Measurements from ENCODE around the gene IL36A. TPM values are rescaled to one million over a fixed set of nuclear protein-coding genes. Genes with fewer than 3 reads are reported as not detected.

The IL36A gene
- polyA plus RNA-seq, 1 of the 3 experiments (the other 2 are of a cell fraction): not detected

- H3K79me2 ChIP-seq (ENCODE audit: insufficient read depth): no peaks in the 10 kb centered on the region
- no peak for DNase-seq
- H3K4me3 ChIP-seq (ENCODE audit: low read depth in 2 of 2, low read length in 1 of 2): no peak overlapping the region
- WGBS (ENCODE audit: low lambda C conversion rate): 4% methylated on average over 5 of the region's 5 CpGs
- no peaks in the 10 kb centered on the region for H3F3A ChIP-seq (replicated peaks; ENCODE audit: insufficient read depth)
- no peaks in the 10 kb centered on the region for H3K36me3 ChIP-seq (replicated peaks in 1 of 2; ENCODE audit: control insufficient read depth in 1 of 2, insufficient read depth in 2 of 2, low read length in 1 of 2)
- H3K27me3 ChIP-seq (ENCODE audit: insufficient read depth): peaks cover 5% of the 10 kb centered on the region; the same call in 1 of the 2 replicates
- no peak overlapping the region for H3K9ac ChIP-seq
- no peaks in the 10 kb centered on the region for H3K9me2 ChIP-seq
- no peaks in the 10 kb centered on the region for H3K4me1 ChIP-seq (ENCODE audit: control insufficient read depth in 1 of 2, insufficient read depth in 2 of 2, low read depth in 1 of 2, low read length in 1 of 2)
- H4K20me1 ChIP-seq (ENCODE audit: insufficient read depth): no peaks in the 10 kb centered on the region
- no peak overlapping the region for H2AFZ ChIP-seq (ENCODE audit: low read depth)
- CTCF ChIA-PET: interaction anchor here (0.6 to 1.1 kb wide), 3 partner anchors 9 to 705 kb away, joined by 3 read pairs; no protein-coding TSS in a partner anchor
- no peak overlapping the region for H3K27ac ChIP-seq (ENCODE audit: low read depth in 2 of 2, low read length in 1 of 2)
- no peaks in the 10 kb centered on the region for H3K9me3 ChIP-seq
- POLR2A ChIA-PET: no interaction called here
- no peak for TF ChIP-seq EP300 (IDR thresholded peaks at IDR 0.05; ENCODE audit: borderline replicate concordance in 1 of 2, low read depth in 1 of 2, low read length in 1 of 2)
- TF ChIP-seq, protein P1, sequence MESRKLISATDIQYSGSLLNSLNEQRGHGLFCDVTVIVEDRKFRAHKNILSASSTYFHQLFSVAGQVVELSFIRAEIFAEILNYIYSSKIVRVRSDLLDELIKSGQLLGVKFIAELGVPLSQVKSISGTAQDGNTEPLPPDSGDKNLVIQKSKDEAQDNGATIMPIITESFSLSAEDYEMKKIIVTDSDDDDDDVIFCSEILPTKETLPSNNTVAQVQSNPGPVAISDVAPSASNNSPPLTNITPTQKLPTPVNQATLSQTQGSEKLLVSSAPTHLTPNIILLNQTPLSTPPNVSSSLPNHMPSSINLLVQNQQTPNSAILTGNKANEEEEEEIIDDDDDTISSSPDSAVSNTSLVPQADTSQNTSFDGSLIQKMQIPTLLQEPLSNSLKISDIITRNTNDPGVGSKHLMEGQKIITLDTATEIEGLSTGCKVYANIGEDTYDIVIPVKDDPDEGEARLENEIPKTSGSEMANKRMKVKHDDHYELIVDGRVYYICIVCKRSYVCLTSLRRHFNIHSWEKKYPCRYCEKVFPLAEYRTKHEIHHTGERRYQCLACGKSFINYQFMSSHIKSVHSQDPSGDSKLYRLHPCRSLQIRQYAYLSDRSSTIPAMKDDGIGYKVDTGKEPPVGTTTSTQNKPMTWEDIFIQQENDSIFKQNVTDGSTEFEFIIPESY (IDR thresholded peaks at IDR 0.05; ENCODE audit: borderline replicate concordance, low read depth): no peak
- TF ChIP-seq CHD2 (IDR thresholded peaks at IDR 0.05; ENCODE audit: low read length, partially characterized antibody): no peak
- TF ChIP-seq PBX3 (IDR thresholded peaks at IDR 0.05): no peak
- no peak for TF ChIP-seq FOSL2 (IDR thresholded peaks at IDR 0.05; ENCODE audit: borderline replicate concordance, low read depth)
- no peak for TF ChIP-seq RAD21 (IDR thresholded peaks at IDR 0.05; ENCODE audit: low read length)
- no peak for TF ChIP-seq RXRA (IDR thresholded peaks at IDR 0.05; ENCODE audit: borderline replicate concordance, low read depth)
- no peak for TF ChIP-seq NRF1 (IDR thresholded peaks at IDR 0.05; ENCODE audit: low read depth, low read length)
- no peak for TF ChIP-seq FOXM1 (IDR thresholded peaks at IDR 0.05; ENCODE audit: low read depth)
- TF ChIP-seq TAF1 (IDR thresholded peaks at IDR 0.05; ENCODE audit: borderline replicate concordance, low read depth, low read length): no peak
- no peak for TF ChIP-seq ELF1 (IDR thresholded peaks at IDR 0.05)
- no peak for TF ChIP-seq EZH2phosphoT487 (IDR thresholded peaks at IDR 0.05; ENCODE audit: borderline replicate concordance, low read depth)
- TF ChIP-seq FOXJ3 (CRISPR knock-in tag; IDR thresholded peaks at IDR 0.05): no peak
- H3K4me2 ChIP-seq: no peak overlapping the region
Observed at GRCh38 chr2:113041871-113042270, 36.6 kb downstream of the IL36A start.

DNA sequence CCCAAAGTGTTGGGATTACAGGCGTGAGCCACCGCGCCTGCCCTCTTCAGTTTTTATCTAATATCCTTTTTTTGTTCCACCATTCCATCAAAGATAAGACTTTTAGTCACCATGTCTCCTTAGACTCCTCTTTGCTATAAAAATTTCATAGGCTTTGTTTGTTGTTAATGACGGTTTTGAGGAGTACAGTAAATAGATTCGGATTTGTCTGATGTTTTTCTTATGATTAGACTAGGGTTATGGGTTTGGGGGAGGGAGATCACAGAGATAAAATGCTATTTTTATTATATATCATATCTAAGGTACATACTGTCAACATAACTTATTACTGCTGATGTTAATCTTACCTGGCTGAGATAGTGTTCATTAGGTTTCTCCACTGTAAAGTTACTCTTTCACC is 41.2 kb downstream of the IL36A start:
- H3K27me3 ChIP-seq (ENCODE audit: insufficient read depth): peaks cover 5% of the 10 kb centered on the region; the same call in 1 of the 2 replicates
- WGBS (ENCODE audit: low lambda C conversion rate): 35% methylated on average over 5 of the region's 5 CpGs
- ChIA-PET CTCF (interaction anchor here (1.1 kb wide), 1 partner anchor 87 kb away, joined by 4 read pairs; no protein-coding TSS in a partner anchor), POLR2A (no interaction called here)
- H3K27ac ChIP-seq (ENCODE audit: low read depth in 2 of 2, low read length in 1 of 2): no peak overlapping the region
- no peaks in the 10 kb centered on the region for H3K9me3 ChIP-seq
- H3K79me2 ChIP-seq (ENCODE audit: insufficient read depth): no peaks in the 10 kb centered on the region
- no peaks in the 10 kb centered on the region for H3K9me2 ChIP-seq
- no peak overlapping the region for H2AFZ ChIP-seq (ENCODE audit: low read depth)
- no peaks in the 10 kb centered on the region for H3K36me3 ChIP-seq (replicated peaks in 1 of 2; ENCODE audit: control insufficient read depth in 1 of 2, insufficient read depth in 2 of 2, low read length in 1 of 2)
- H3K4me3 ChIP-seq (ENCODE audit: low read depth in 2 of 2, low read length in 1 of 2): no peak overlapping the region
- no peaks in the 10 kb centered on the region for H3F3A ChIP-seq (replicated peaks; ENCODE audit: insufficient read depth)
- H4K20me1 ChIP-seq (ENCODE audit: insufficient read depth): no peaks in the 10 kb centered on the region
- DNase-seq: no peak
- H3K4me2 ChIP-seq: no peak overlapping the region
- H3K9ac ChIP-seq: no peak overlapping the region
- TF ChIP-seq SIN3A (IDR thresholded peaks at IDR 0.05; ENCODE audit: borderline replicate concordance, low read depth, low read length) (no peak), RFX5 (IDR thresholded peaks at IDR 0.05; ENCODE audit: low read length) (no peak), FOXJ3 (CRISPR knock-in tag; IDR thresholded peaks at IDR 0.05) (no peak), MEF2A (IDR thresholded peaks at IDR 0.05; ENCODE audit: borderline replicate concordance, low read depth) (no peak), TCF12 (IDR thresholded peaks at IDR 0.05) (no peak), YY1 (IDR thresholded peaks at IDR 0.05; ENCODE audit: low read depth) (no peak), TAF1 (IDR thresholded peaks at IDR 0.05; ENCODE audit: borderline replicate concordance, low read depth, low read length) (no peak), FOSL2 (IDR thresholded peaks at IDR 0.05; ENCODE audit: borderline replicate concordance, low read depth) (no peak), MAX (IDR thresholded peaks at IDR 0.05; ENCODE audit: low read depth) (no peak)
- no peaks in the 10 kb centered on the region for H3K4me1 ChIP-seq (ENCODE audit: control insufficient read depth in 1 of 2, insufficient read depth in 2 of 2, low read depth in 1 of 2, low read length in 1 of 2)
